Immature natural killer cell (primary cell): Measurements from ENCODE around the gene WDR5. TPM values are rescaled to one million over a fixed set of nuclear protein-coding genes. Genes with fewer than 3 reads are reported as not detected.

Source experiments
- DNase-seq, 3 donors: peaks; one replicate each; pipeline ENCODE4 v3.0.0; 2022; ENCODE audit warnings: mixed read lengths in 1 of 3
- H3K27ac Mint-ChIP-seq, 6 donors: one replicate each; pipeline ENCODE4 v1.8.0; 2020; ENCODE audit warnings: mixed read lengths in 6 of 6, mild to moderate bottlenecking in 5 of 6, inconsistent platforms in 4 of 6, moderate library complexity in 3 of 6
- H3K27me3 Mint-ChIP-seq, 3 donors: one replicate each; pipeline ENCODE4 v1.8.0; 2020 to 2021; ENCODE audit warnings: low read depth in 3 of 3, mild to moderate bottlenecking in 3 of 3, mixed read lengths in 3 of 3, moderate library complexity in 3 of 3, inconsistent platforms in 1 of 3
- H3K36me3 Mint-ChIP-seq, 3 donors: one replicate each; pipeline ENCODE4 v1.8.0; 2020; ENCODE audit warnings: mixed read lengths in 3 of 3, inconsistent platforms in 2 of 3, mild to moderate bottlenecking in 2 of 3
- H3K4me1 Mint-ChIP-seq, 2 donors: one replicate each; pipeline ENCODE4 v1.8.0; 2020; ENCODE audit warnings: inconsistent platforms in 2 of 2, mild to moderate bottlenecking in 2 of 2, mixed read lengths in 2 of 2, moderate library complexity in 1 of 2
- H3K4me3 Mint-ChIP-seq, 5 donors: one replicate each; pipeline ENCODE4 v1.8.0; 2020; ENCODE audit warnings: mild to moderate bottlenecking in 5 of 5, mixed read lengths in 5 of 5, inconsistent platforms in 3 of 5, moderate library complexity in 3 of 5
- H3K9me3 Mint-ChIP-seq, 6 donors: one replicate each; pipeline ENCODE4 v1.8.0; 2020; ENCODE audit warnings: mild to moderate bottlenecking in 6 of 6, mixed read lengths in 6 of 6, inconsistent platforms in 4 of 6, moderate library complexity in 3 of 6
- polyA plus RNA-seq, 3 donors: library from polyadenylated mRNA; unstranded; fragments of 300-500 nt; fragmentation: Illumina TruSeq; gene quantifications; one replicate each; pipeline ENCODE4 v1.2.3, GENCODE V29; 2021

WDR5 gene
- polyA plus RNA-seq, 3 donors from 2014 or later, result 11.2 to 15.1 (median 14.7) TPM

GRCh38 chr9:134141906-134142305, 6.0 kb downstream of the WDR5 start:
- Mint-ChIP-seq H3K36me3 (peaks cover 14 to 30% (median 15%) of the 10 kb centered on the region in 3 donors), H3K27me3 (peaks cover 0 to 2% (median 0%) of the 10 kb centered on the region in 3 donors), H3K9me3 (no peaks in the 10 kb centered on the region), H3K27ac (no peak overlapping the region), H3K4me1 (peaks cover 24 to 27% of the 10 kb centered on the region in 2 donors), H3K4me3 (no peak overlapping the region)
- no peak for DNase-seq

DNA sequence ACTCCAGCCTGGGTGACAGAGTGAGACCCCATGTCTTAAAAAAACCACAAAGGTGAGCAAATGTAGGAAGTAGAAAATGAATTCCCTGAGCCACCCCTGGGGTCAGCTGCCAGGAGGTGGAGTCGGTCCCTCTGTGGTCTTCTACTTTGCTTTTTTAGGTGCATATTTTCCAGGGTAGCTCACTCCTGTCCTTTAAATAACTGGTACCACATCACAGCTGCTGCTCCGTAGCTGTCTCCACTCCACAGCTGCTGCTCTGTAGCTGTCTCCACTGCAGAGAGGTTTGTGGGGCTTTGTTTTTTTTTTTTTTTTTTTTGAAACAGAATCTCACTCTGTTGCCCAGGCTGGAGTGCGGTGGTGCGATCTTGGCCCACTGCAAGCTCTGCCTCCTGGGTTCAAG, 8.9 kb downstream of the WDR5 start:
- Mint-ChIP-seq H3K4me1 (peaks cover 2 to 4% of the 10 kb centered on the region in 2 donors), H3K36me3 (peaks cover 22 to 43% (median 22%) of the 10 kb centered on the region in 3 donors), H3K27me3 (no peaks in the 10 kb centered on the region), H3K9me3 (no peaks in the 10 kb centered on the region), H3K27ac (no peak overlapping the region), H3K4me3 (no peak overlapping the region)
- no peak for DNase-seq

GRCh38 chr9:134145262-134145661, 9.4 kb downstream of the WDR5 start:
- Mint-ChIP-seq H3K27ac (no peak overlapping the region), H3K27me3 (no peaks in the 10 kb centered on the region), H3K9me3 (no peaks in the 10 kb centered on the region), H3K36me3 (peaks cover 21 to 38% (median 22%) of the 10 kb centered on the region in 3 donors), H3K4me1 (no peaks in the 10 kb centered on the region), H3K4me3 (no peak overlapping the region)
- no peak for DNase-seq

- peaks cover 8 to 36% (median 13%) of the 10 kb centered on the region in 3 donors for H3K36me3 Mint-ChIP-seq
Observed at GRCh38 chr9:134146774-134147493, 11.1 kb downstream of the WDR5 start.

GRCh38 chr9:134149380-134149779, 13.5 kb downstream of the WDR5 start:
- H3K4me3 Mint-ChIP-seq, result no peak overlapping the region
- no peak for DNase-seq
- H3K9me3 Mint-ChIP-seq, result no peaks in the 10 kb centered on the region
- H3K36me3 Mint-ChIP-seq, result peaks cover 8 to 24% (median 12%) of the 10 kb centered on the region in 3 donors
- H3K27me3 Mint-ChIP-seq, result no peaks in the 10 kb centered on the region
- no peak overlapping the region for H3K27ac Mint-ChIP-seq
- H3K4me1 Mint-ChIP-seq, result peaks cover 0 to 2% of the 10 kb centered on the region in 2 donors

More at GRCh38 chr9:134146774-134147493, 11.1 kb downstream of the WDR5 start:
- Mint-ChIP-seq H3K9me3 (no peaks in the 10 kb centered on the region), H3K27me3 (no peaks in the 10 kb centered on the region), H3K27ac (no peak overlapping the region), H3K4me1 (peaks cover 0 to 2% of the 10 kb centered on the region in 2 donors), H3K4me3 (no peak overlapping the region)
- no peak for DNase-seq

GRCh38 chr9:134150557-134151214, 14.8 kb downstream of the WDR5 start:
- no peak for DNase-seq
- no peak overlapping the region for H3K4me3 Mint-ChIP-seq
- peaks cover 10 to 27% (median 12%) of the 10 kb centered on the region in 3 donors for H3K36me3 Mint-ChIP-seq
- no peaks in the 10 kb centered on the region for H3K9me3 Mint-ChIP-seq
- H3K27me3 Mint-ChIP-seq, result no peaks in the 10 kb centered on the region
- peak overlapping the region in 1 of 6 donors; percentile 5 for H3K27ac Mint-ChIP-seq
- H3K4me1 Mint-ChIP-seq, result peaks cover 0 to 2% of the 10 kb centered on the region in 2 donors

GRCh38 chr9:134152022-134152448, 16.2 kb downstream of the WDR5 start:
- Mint-ChIP-seq H3K9me3 (no peaks in the 10 kb centered on the region), H3K27ac (no peak overlapping the region), H3K36me3 (peaks cover 10 to 27% (median 12%) of the 10 kb centered on the region in 3 donors), H3K4me1 (peaks cover 0 to 2% of the 10 kb centered on the region in 2 donors), H3K27me3 (no peaks in the 10 kb centered on the region), H3K4me3 (no peak overlapping the region)
- DNase-seq, result no peak

GRCh38 chr9:134152488-134152887, 16.6 kb downstream of the WDR5 start:
- H3K27ac Mint-ChIP-seq, result no peak overlapping the region
- DNase-seq, result no peak
- peaks cover 10 to 27% (median 12%) of the 10 kb centered on the region in 3 donors for H3K36me3 Mint-ChIP-seq
- no peaks in the 10 kb centered on the region for H3K27me3 Mint-ChIP-seq
- H3K4me3 Mint-ChIP-seq, result no peak overlapping the region
- no peaks in the 10 kb centered on the region for H3K9me3 Mint-ChIP-seq
- H3K4me1 Mint-ChIP-seq, result peaks cover 0 to 2% of the 10 kb centered on the region in 2 donors

- Mint-ChIP-seq H3K4me1 (peaks cover 0 to 2% of the 10 kb centered on the region in 2 donors), H3K4me3 (no peak overlapping the region), H3K27me3 (no peaks in the 10 kb centered on the region), H3K9me3 (no peaks in the 10 kb centered on the region), H3K36me3 (peaks cover 15 to 32% (median 16%) of the 10 kb centered on the region in 3 donors), H3K27ac (no peak overlapping the region)
- DNase-seq, result no peak
Observed at GRCh38 chr9:134153450-134153849, 17.6 kb downstream of the WDR5 start.

DNA sequence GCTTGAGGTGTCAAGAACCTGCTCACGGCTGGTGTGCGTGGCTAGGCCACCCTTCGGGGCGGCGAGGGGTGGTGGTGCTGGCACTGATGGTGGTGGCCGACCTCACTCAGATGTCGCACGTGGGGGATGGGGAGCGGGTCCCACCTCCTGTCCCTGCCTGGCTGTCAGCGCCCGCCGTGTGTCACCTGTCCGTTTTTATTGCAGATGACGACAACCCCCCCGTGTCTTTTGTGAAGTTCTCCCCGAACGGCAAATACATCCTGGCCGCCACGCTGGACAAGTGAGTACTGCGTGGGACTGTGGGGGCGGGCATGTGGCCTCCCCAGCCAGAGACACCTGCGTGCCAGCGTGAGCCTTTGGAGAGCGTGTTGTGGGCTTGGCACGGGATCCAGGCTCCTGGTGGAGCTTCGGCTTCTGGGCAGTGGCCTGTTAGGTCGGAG, 18.4 kb downstream of the WDR5 start:
- H3K9me3 Mint-ChIP-seq, result no peaks in the 10 kb centered on the region
- no peak overlapping the region for H3K4me3 Mint-ChIP-seq
- H3K27me3 Mint-ChIP-seq, result no peaks in the 10 kb centered on the region
- peaks cover 0 to 2% of the 10 kb centered on the region in 2 donors for H3K4me1 Mint-ChIP-seq
- H3K27ac Mint-ChIP-seq, result no peak overlapping the region
- no peak for DNase-seq
- H3K36me3 Mint-ChIP-seq, result peaks cover 12 to 28% (median 13%) of the 10 kb centered on the region in 3 donors

DNA sequence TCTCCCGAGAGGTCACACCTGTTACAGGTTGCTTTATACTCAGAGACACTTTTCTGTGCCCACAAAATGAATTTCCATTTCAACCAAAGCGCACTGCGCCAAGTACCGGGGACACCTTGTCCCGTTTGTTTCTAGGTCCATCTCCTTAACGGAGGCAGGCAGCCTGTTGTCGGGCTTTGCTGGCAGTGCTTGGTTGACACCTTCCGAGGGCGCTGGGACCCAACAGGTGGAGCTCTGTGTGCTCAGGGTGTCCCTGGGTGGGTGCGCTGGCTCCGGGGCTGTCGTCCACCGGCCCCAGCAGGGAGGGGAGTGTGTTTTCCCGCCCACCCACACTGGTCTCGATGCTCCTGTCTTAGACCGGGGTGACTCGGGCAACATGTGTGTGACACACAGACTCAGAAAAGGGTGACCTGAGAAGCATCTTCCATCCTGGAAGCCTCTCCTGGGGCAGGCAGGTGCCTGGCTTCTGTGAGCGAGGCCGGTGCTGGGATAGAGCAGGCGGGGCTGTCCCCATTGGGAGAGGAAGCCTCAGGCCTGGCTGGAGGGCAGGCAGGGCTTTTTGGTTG, 20.0 kb downstream of the WDR5 start:
- Mint-ChIP-seq H3K9me3 (no peaks in the 10 kb centered on the region), H3K4me3 (no peak overlapping the region), H3K27ac (no peak overlapping the region), H3K36me3 (peaks cover 9 to 21% (median 12%) of the 10 kb centered on the region in 3 donors), H3K27me3 (no peaks in the 10 kb centered on the region), H3K4me1 (no peaks in the 10 kb centered on the region)
- DNase-seq, result no peak

DNA sequence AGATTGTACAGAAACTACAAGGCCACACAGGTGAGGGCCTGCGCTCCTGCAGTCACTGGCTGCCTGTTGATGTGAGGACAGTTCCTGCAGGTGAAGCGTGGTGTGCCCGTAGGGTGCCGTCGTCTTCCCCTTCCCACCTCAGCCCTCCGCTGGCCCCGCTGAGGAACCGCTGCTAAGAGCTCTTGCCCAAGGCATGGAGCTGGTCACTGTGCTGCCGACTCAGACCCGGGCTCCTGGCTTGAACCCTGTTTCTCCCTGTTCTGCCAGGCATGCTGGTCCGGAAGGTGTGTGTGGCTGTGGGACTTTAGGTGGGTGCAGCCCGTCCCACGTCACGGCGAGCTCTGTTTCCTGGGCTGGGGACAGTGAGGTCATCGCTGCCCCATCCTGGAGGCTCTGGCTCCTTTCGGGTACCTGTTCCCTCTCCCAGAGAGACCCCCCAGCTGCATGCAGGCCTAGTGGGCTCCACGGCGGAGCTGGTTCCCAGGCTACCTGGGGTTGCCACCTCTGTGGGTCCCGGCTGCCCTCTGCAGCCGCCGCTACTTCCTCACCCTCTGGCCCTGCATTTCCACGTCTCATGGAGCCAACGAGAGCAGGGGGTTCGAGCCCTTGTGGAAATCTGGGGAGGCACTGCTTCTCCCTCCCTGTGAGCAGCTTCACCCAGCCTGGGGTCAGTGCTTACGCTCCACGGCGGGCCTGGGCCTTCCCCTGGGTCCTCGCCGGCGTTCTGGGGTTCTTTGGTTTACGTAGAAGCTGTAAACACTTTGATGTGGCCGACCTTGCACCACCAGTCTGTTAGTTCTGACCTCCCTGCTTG, 20.9 kb downstream of the WDR5 start:
- Mint-ChIP-seq H3K4me3 (no peak overlapping the region), H3K36me3 (peaks cover 9 to 13% (median 12%) of the 10 kb centered on the region in 3 donors)

DNA sequence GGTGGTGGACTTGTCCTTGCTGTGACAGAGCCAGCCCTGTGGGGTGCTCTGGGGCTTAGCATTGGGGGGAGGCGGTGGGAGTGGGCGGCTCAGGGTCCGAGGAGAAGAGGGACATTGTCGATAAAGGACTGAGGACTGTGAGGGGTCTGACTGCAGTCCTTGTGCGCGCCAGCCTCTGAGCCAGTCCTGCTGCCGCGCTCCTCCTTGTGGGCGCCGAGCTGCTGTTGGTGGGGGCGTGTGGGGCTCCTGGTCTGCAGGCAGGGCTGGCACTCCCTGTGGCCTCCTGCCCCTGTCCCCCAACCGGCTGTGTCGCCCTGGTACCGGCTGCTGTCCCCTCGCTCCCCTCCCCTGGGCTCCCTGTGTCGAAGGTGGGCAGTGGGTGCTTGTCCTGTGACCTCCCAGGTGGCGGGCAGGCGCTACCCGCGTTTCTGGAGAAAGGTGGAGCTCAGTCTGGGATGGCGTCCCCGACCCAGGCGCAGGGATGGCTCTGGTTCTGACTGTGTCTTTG, 21.6 kb downstream of the WDR5 start:
- H3K9me3 Mint-ChIP-seq, result no peaks in the 10 kb centered on the region
- peaks cover under 1 to 7% of the 10 kb centered on the region in 2 donors for H3K4me1 Mint-ChIP-seq
- no peak overlapping the region for H3K27ac Mint-ChIP-seq
- peaks cover 9 to 13% (median 12%) of the 10 kb centered on the region in 3 donors for H3K36me3 Mint-ChIP-seq
- no peak for DNase-seq
- peaks cover 0 to 2% (median 2%) of the 10 kb centered on the region in 3 donors for H3K27me3 Mint-ChIP-seq
- H3K4me3 Mint-ChIP-seq, result no peak overlapping the region

More for the DNA sequence above, 20.9 kb downstream of the WDR5 start:
- DNase-seq, result no peak
- no peaks in the 10 kb centered on the region for H3K9me3 Mint-ChIP-seq
- H3K27me3 Mint-ChIP-seq, result peaks cover 0 to 2% (median 0%) of the 10 kb centered on the region in 3 donors
- H3K4me1 Mint-ChIP-seq, result peaks cover 0 to under 1% of the 10 kb centered on the region in 2 donors
- no peak overlapping the region for H3K27ac Mint-ChIP-seq
